HepG2 (cell line): ENCODE measurements around the gene FSD1. TPM values are rescaled to one million over a fixed set of nuclear protein-coding genes. Genes with fewer than 3 reads are reported as not detected.

Experiments
- KLF12 ChIP-seq: sonication (generic); formaldehyde crosslinking; IDR thresholded peaks from 2 replicates; pipeline ENCODE4 v1.4.0; 2020; ENCODE audit warnings: missing genetic modification reagents, borderline replicate concordance
- PTBP1 ChIP-seq: fragments of 200-400 bp; formaldehyde crosslinking; IDR thresholded peaks from 2 replicates; pipeline ENCODE4 v1.6.1; 2018; ENCODE audit warnings: low read length, low read depth; ENCODE audit not compliant: poor library complexity, severe bottlenecking
- SMAD1 ChIP-seq: sonication (generic); formaldehyde crosslinking; IDR thresholded peaks from 2 replicates; pipeline ENCODE4 v1.4.0; 2020; ENCODE audit warnings: missing genetic modification reagents, low read depth, mild to moderate bottlenecking, borderline replicate concordance
- ZNF160 ChIP-seq: sonication (generic); formaldehyde crosslinking; IDR thresholded peaks from 2 replicates; pipeline ENCODE4 v1.8.0; 2022; ENCODE audit warnings: mild to moderate bottlenecking, inconsistent platforms, missing genetic modification reagents
- ZNF501 ChIP-seq: sonication (generic); formaldehyde crosslinking; IDR thresholded peaks from 2 replicates; pipeline ENCODE4 v1.5.1; 2020; ENCODE audit warnings: mild to moderate bottlenecking, moderate library complexity, missing genetic modification reagents
- ZNF850 ChIP-seq: sonication (generic); formaldehyde crosslinking; conservative IDR thresholded peaks from 2 replicates; pipeline ENCODE4 v1.9.0; 2021; ENCODE audit warnings: mild to moderate bottlenecking, missing genetic modification reagents
- polyA plus RNA-seq, 8 experiments: library from polyadenylated mRNA; depleted of rRNA in 3 of 8; stranded (reverse) in 7 of 8; unstranded in 1 of 8; fragments of >200 nt; fragmentation: Illumina TruSeq in 4 of 8; extraction: Trizol in 4 of 8; gene quantifications; 2 replicates each; pipeline versions ENCODE4 v1.2.1 to v1.2.3, GENCODE V29; 2011 to 2016; ENCODE audit warnings: low read depth in 4 of 8, missing spikeins in 1 of 8, mixed read lengths in 1 of 8; ENCODE audit not compliant: insufficient read depth in 1 of 8
- total RNA-seq, 5 experiments: library from RNA; depleted of rRNA; stranded (reverse); fragments of >200 nt; fragmentation: Illumina TruSeq; extraction: Trizol; gene quantifications; 2 replicates each; pipeline ENCODE4 v1.2.3, GENCODE V29; 2016; ENCODE audit warnings: low read depth in 1 of 5
- TF ChIP-seq, protein P1 (sequence below): sonication (generic); formaldehyde crosslinking; IDR thresholded peaks from 2 replicates; pipeline ENCODE4 v1.4.0; 2020; ENCODE audit warnings: missing genetic modification reagents
- TF ChIP-seq, protein P2 (sequence below): sonication (generic); formaldehyde crosslinking; IDR thresholded peaks from 2 replicates; pipeline ENCODE4 v1.8.0; 2022; ENCODE audit warnings: missing genetic modification reagents, mild to moderate bottlenecking, moderate library complexity, borderline replicate concordance
- TF ChIP-seq, protein P3 (sequence below): sonication (generic); formaldehyde crosslinking; IDR thresholded peaks from 2 replicates; pipeline ENCODE4 v1.5.0; 2020; ENCODE audit warnings: mild to moderate bottlenecking, missing genetic modification reagents, borderline replicate concordance
- TF ChIP-seq, protein P4 (sequence below): sonication (generic); formaldehyde crosslinking; IDR thresholded peaks from 2 replicates; pipeline ENCODE4 v1.5.1; 2020; ENCODE audit warnings: mild to moderate bottlenecking, missing genetic modification reagents, moderate library complexity
- TF ChIP-seq, protein P5 (sequence below): sonication (generic); formaldehyde crosslinking; IDR thresholded peaks from 2 replicates; pipeline ENCODE4 v1.8.1; 2023; ENCODE audit warnings: missing genetic modification reagents, inconsistent platforms, borderline replicate concordance

Gene FSD1
- total and polyA plus RNA-seq, 2 of the 13 experiments (the other 11 are each of a cell fraction or from before 2014, with no cell fraction given): 0.29 to 0.66 TPM

DNA sequence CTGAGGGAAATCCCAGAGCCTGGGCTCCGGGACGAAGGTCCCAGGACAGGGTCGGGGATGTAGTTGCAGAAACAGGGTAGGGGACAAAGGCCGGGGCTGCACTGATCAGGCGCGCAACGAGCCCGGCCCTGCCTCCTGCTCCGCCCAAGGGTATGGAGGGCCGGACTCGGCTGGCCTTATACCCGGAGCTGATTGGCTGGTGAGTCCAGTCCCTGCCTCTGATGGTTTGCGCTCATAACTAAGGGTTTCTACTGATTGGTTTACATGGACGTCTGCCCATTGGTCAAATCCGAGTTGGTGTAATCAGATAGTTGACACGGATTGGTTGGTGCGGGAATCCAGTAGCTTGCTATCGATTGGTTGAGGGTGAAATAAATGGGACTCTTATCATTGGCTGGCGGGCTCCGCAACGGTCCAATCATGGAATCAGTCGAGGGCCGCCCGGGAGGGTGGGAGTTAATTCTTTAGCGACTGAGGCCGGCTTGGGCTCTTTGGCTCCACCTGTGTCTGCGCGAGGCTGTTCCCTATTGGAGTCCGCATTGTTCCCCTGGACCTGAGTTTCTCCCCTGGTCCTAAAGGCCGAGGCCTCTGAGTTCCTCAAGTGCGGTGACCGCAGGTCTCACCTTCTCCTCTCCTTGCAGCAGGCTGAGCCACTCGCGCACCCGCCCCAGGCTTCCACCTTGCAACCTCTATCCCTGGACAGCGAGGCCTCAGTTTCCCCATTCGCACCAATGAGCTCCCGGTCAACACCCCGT lies 38.4 kb downstream of the FSD1 start (continued):
- TF ChIP-seq ZNF501 (CRISPR knock-in tag): peak; percentile 67; the same call in 1 of the 2 replicates
- TF ChIP-seq PTBP1: no peak
- TF ChIP-seq KLF12 (CRISPR knock-in tag): peak; percentile 71
- no peak for TF ChIP-seq SMAD1 (CRISPR knock-in tag)
- TF ChIP-seq ZNF850 (CRISPR knock-in tag): peak; percentile 92; the same call in 1 of the 2 replicates
- TF ChIP-seq ZNF160 (CRISPR knock-in tag): 0 out of 2 replicates have a peak, but pooled peaks have one; percentile 71
- TF ChIP-seq, protein P1, sequence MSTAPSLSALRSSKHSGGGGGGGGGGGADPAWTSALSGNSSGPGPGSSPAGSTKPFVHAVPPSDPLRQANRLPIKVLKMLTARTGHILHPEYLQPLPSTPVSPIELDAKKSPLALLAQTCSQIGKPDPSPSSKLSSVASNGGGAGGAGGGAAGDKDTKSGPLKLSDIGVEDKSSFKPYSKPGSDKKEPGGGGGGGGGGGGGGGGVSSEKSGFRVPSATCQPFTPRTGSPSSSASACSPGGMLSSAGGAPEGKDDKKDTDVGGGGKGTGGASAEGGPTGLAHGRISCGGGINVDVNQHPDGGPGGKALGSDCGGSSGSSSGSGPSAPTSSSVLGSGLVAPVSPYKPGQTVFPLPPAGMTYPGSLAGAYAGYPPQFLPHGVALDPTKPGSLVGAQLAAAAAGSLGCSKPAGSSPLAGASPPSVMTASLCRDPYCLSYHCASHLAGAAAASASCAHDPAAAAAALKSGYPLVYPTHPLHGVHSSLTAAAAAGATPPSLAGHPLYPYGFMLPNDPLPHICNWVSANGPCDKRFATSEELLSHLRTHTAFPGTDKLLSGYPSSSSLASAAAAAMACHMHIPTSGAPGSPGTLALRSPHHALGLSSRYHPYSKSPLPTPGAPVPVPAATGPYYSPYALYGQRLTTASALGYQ (CRISPR knock-in tag): peak; percentile 53; the same call in 1 of the 2 replicates
- TF ChIP-seq, protein P2, sequence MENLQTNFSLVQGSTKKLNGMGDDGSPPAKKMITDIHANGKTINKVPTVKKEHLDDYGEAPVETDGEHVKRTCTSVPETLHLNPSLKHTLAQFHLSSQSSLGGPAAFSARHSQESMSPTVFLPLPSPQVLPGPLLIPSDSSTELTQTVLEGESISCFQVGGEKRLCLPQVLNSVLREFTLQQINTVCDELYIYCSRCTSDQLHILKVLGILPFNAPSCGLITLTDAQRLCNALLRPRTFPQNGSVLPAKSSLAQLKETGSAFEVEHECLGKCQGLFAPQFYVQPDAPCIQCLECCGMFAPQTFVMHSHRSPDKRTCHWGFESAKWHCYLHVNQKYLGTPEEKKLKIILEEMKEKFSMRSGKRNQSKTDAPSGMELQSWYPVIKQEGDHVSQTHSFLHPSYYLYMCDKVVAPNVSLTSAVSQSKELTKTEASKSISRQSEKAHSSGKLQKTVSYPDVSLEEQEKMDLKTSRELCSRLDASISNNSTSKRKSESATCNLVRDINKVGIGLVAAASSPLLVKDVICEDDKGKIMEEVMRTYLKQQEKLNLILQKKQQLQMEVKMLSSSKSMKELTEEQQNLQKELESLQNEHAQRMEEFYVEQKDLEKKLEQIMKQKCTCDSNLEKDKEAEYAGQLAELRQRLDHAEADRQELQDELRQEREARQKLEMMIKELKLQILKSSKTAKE: no peak
- TF ChIP-seq, protein P3, sequence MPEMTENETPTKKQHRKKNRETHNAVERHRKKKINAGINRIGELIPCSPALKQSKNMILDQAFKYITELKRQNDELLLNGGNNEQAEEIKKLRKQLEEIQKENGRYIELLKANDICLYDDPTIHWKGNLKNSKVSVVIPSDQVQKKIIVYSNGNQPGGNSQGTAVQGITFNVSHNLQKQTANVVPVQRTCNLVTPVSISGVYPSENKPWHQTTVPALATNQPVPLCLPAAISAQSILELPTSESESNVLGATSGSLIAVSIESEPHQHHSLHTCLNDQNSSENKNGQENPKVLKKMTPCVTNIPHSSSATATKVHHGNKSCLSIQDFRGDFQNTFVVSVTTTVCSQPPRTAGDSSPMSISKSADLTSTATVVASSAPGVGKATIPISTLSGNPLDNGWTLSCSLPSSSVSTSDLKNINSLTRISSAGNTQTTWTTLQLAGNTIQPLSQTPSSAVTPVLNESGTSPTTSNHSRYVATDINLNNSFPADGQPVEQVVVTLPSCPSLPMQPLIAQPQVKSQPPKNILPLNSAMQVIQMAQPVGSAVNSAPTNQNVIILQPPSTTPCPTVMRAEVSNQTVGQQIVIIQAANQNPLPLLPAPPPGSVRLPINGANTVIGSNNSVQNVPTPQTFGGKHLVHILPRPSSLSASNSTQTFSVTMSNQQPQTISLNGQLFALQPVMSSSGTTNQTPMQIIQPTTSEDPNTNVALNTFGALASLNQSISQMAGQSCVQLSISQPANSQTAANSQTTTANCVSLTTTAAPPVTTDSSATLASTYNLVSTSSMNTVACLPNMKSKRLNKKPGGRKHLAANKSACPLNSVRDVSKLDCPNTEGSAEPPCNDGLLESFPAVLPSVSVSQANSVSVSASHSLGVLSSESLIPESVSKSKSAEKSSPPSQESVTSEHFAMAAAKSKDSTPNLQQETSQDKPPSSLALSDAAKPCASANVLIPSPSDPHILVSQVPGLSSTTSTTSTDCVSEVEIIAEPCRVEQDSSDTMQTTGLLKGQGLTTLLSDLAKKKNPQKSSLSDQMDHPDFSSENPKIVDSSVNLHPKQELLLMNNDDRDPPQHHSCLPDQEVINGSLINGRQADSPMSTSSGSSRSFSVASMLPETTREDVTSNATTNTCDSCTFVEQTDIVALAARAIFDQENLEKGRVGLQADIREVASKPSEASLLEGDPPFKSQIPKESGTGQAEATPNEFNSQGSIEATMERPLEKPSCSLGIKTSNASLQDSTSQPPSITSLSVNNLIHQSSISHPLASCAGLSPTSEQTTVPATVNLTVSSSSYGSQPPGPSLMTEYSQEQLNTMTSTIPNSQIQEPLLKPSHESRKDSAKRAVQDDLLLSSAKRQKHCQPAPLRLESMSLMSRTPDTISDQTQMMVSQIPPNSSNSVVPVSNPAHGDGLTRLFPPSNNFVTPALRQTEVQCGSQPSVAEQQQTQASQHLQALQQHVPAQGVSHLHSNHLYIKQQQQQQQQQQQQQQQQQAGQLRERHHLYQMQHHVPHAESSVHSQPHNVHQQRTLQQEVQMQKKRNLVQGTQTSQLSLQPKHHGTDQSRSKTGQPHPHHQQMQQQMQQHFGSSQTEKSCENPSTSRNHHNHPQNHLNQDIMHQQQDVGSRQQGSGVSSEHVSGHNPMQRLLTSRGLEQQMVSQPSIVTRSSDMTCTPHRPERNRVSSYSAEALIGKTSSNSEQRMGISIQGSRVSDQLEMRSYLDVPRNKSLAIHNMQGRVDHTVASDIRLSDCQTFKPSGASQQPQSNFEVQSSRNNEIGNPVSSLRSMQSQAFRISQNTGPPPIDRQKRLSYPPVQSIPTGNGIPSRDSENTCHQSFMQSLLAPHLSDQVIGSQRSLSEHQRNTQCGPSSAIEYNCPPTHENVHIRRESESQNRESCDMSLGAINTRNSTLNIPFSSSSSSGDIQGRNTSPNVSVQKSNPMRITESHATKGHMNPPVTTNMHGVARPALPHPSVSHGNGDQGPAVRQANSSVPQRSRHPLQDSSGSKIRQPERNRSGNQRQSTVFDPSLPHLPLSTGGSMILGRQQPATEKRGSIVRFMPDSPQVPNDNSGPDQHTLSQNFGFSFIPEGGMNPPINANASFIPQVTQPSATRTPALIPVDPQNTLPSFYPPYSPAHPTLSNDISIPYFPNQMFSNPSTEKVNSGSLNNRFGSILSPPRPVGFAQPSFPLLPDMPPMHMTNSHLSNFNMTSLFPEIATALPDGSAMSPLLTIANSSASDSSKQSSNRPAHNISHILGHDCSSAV (CRISPR knock-in tag): no peak
- TF ChIP-seq, protein P4, sequence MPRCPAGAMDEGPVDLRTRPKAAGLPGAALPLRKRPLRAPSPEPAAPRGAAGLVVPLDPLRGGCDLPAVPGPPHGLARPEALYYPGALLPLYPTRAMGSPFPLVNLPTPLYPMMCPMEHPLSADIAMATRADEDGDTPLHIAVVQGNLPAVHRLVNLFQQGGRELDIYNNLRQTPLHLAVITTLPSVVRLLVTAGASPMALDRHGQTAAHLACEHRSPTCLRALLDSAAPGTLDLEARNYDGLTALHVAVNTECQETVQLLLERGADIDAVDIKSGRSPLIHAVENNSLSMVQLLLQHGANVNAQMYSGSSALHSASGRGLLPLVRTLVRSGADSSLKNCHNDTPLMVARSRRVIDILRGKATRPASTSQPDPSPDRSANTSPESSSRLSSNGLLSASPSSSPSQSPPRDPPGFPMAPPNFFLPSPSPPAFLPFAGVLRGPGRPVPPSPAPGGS: no peak
- TF ChIP-seq, protein P5, sequence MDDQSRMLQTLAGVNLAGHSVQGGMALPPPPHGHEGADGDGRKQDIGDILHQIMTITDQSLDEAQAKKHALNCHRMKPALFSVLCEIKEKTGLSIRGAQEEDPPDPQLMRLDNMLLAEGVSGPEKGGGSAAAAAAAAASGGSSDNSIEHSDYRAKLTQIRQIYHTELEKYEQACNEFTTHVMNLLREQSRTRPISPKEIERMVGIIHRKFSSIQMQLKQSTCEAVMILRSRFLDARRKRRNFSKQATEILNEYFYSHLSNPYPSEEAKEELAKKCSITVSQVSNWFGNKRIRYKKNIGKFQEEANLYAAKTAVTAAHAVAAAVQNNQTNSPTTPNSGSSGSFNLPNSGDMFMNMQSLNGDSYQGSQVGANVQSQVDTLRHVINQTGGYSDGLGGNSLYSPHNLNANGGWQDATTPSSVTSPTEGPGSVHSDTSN (CRISPR knock-in tag): no peak
